HCT116 (cell line): ENCODE results near the gene WASF2. TPM values are rescaled to one million over a fixed set of nuclear protein-coding genes. Genes with fewer than 3 reads are reported as not detected.
"Not testable (repeated sequence)": the region's sequence is repeated elsewhere in the genome, so short reads cannot be mapped to it uniquely, and the experiment has no call there.

Experiments
- ATAC-seq: fragments of 200-7000 bp; cut with Tn5 transposase; 2 replicates; pipeline ENCODE4 v1.9.1; 2020; ENCODE audit warnings: mild to moderate bottlenecking, moderate library complexity
- BruUV-seq: library from RNA; stranded (reverse); fragments of 400-500 nt; replicated peaks from 2 replicates; lab custom pipeline; 2021; lab: Mats Ljungman, UMichigan
- CTCF ChIA-PET: fragments of 300-600 bp; sonication (Branson Sonifier 250); formaldehyde crosslinking; loops from one replicate; lab custom pipeline; 2021; ENCODE audit warnings: antibody characterized with exemption; lab: Charles Lee
- POLR2A ChIA-PET: fragments of 300-600, 350-600 bp; sonication (Branson Sonifier 250); formaldehyde crosslinking; loops from one replicate; lab custom pipeline; 2021; ENCODE audit warnings: antibody characterized with exemption; lab: Charles Lee
- RAD21 ChIA-PET, 2 experiments: fragments of 300-600 bp; sonication (Branson Sonifier 250); formaldehyde crosslinking; loops; one replicate each; lab custom pipeline; 2023; ENCODE audit warnings: low total read pairs in 2 of 2; ENCODE audit not compliant: uncharacterized antibody in 2 of 2, unreplicated experiment in 2 of 2, low non-redundant PET in 1 of 2; lab: Charles Lee
- DNase-seq: peaks from one replicate; pipeline ENCODE4 v3.0.0-alpha.2; 2010; ENCODE audit warnings: low read depth, low spot score
- H2AFZ ChIP-seq: fragments of 200-600 bp; shearing (Covaris generic), sonication (generic); 2 replicates; pipeline ENCODE4 v1.6.1; 2017; ENCODE audit warnings: low read depth, mixed run types, mixed read lengths, antibody characterized with exemption, low read length; ENCODE audit not compliant: poor library complexity, severe bottlenecking
- H3K27ac ChIP-seq: 2 replicates; pipeline ENCODE4 v1.5.1; 2012; ENCODE audit warnings: low read depth, low read length
- H3K27me3 ChIP-seq: fragments of 200-600 bp; sonication (generic); 2 replicates; pipeline ENCODE4 v1.6.1; 2016; ENCODE audit warnings: mixed run types, low read length, mixed read lengths; ENCODE audit not compliant: insufficient read depth
- H3K36me3 ChIP-seq, 2 experiments: fragments of 200-500 bp in 1 of 2; fragments of 200-600 bp in 1 of 2; sonication (Bioruptor generic) in 1 of 2; sonication (generic) in 1 of 2; 2 replicates each; pipeline versions ENCODE4 v1.5.1 to v1.6.1; 2014 to 2016; ENCODE audit warnings: low read length in 2 of 2, inconsistent platforms in 1 of 2, mixed read lengths in 1 of 2, mixed run types in 1 of 2; ENCODE audit not compliant: insufficient read depth in 2 of 2, control insufficient read depth in 1 of 2
- H3K4me1 ChIP-seq, 2 experiments: fragments of 200-600 bp in 1 of 2; sonication (generic) in 1 of 2; 2 replicates each; pipeline versions ENCODE4 v1.5.1 to v1.6.1; 2012 to 2017; ENCODE audit warnings: low read length in 2 of 2, inconsistent platforms in 1 of 2, mild to moderate bottlenecking in 1 of 2, mixed read lengths in 1 of 2, mixed run types in 1 of 2, moderate library complexity in 1 of 2; ENCODE audit not compliant: insufficient read depth in 2 of 2, control insufficient read depth in 1 of 2
- H3K4me2 ChIP-seq: fragments of 200-600 bp; sonication (generic); 2 replicates; pipeline ENCODE4 v1.6.1; 2017; ENCODE audit warnings: mixed run types, low read length, mixed read lengths
- H3K4me3 ChIP-seq, 2 experiments: fragments of 200-600 bp in 1 of 2; sonication (generic) in 1 of 2; replicated peaks in 1 of 2; 2 replicates each; pipeline ENCODE4 v1.5.1; 2011 to 2016; ENCODE audit warnings: low read length in 2 of 2, control low read depth in 1 of 2, low read depth in 1 of 2, mild to moderate bottlenecking in 1 of 2, mixed read lengths in 1 of 2, mixed run types in 1 of 2
- H3K79me2 ChIP-seq: fragments of 200-600 bp; sonication (generic); 2 replicates; pipeline ENCODE4 v1.6.1; 2017; ENCODE audit warnings: mild to moderate bottlenecking, mixed run types, low read length, moderate library complexity, mixed read lengths; ENCODE audit not compliant: insufficient read depth
- H3K9ac ChIP-seq: fragments of 200-600 bp; sonication (generic); 2 replicates; pipeline ENCODE4 v1.6.1; 2016; ENCODE audit warnings: low read length, mixed read lengths
- H3K9me2 ChIP-seq: fragments of 200-600 bp; sonication (generic), shearing (Covaris generic); 2 replicates; pipeline ENCODE4 v1.6.1; 2017; ENCODE audit warnings: mixed run types, mild to moderate bottlenecking, moderate library complexity; ENCODE audit not compliant: insufficient read depth
- H3K9me3 ChIP-seq, 2 experiments: fragments of 200-500 bp in 1 of 2; fragments of 200-600 bp in 1 of 2; sonication (Bioruptor generic) in 1 of 2; sonication (generic) in 1 of 2; 2 replicates each; pipeline ENCODE4 v1.6.1; 2014 to 2017; ENCODE audit warnings: low read length in 2 of 2, mixed read lengths in 2 of 2, inconsistent platforms in 1 of 2, low read depth in 1 of 2, mild to moderate bottlenecking in 1 of 2, mixed run types in 1 of 2, moderate library complexity in 1 of 2; ENCODE audit not compliant: control insufficient read depth in 1 of 2, insufficient read depth in 1 of 2
- H4K20me1 ChIP-seq: fragments of 200-600 bp; sonication (generic), shearing (Covaris generic); 2 replicates; pipeline ENCODE4 v1.6.1; 2017; ENCODE audit warnings: mixed run types, mild to moderate bottlenecking, moderate library complexity; ENCODE audit not compliant: insufficient read depth
- CBX3 ChIP-seq: IDR thresholded peaks from 2 replicates; pipeline ENCODE4 v1.6.1; 2012; ENCODE audit warnings: low read depth
- EGR1 ChIP-seq: IDR thresholded peaks from 2 replicates; pipeline ENCODE4 v1.6.1; 2012; ENCODE audit warnings: low read depth
- POLR2A ChIP-seq: IDR thresholded peaks from 2 replicates; pipeline ENCODE4 v1.7.0; 2011; ENCODE audit warnings: borderline replicate concordance; ENCODE audit not compliant: insufficient read depth, insufficient read length; ENCODE audit errors: extremely low read depth
- YY1 ChIP-seq: IDR thresholded peaks from 2 replicates; pipeline ENCODE4 v1.6.1; 2011; ENCODE audit warnings: low read length, low read depth, moderate library complexity, mild to moderate bottlenecking; ENCODE audit not compliant: insufficient replicate concordance; ENCODE audit errors: extremely low read depth
- intact Hi-C: fragments of 100-400 bp; cut with micrococcal nuclease; formaldehyde crosslinking; loops from 2 replicates; pipeline ENCODE4 v1.10.0; 2022
- total RNA-seq: library from RNA; stranded (reverse); gene quantifications from one replicate; pipeline ENCODE4 v1.2.1, GENCODE V29; 2021; ENCODE audit not compliant: unreplicated experiment

WASF2 gene
- total RNA-seq, 1 experiment from 2014 or later: 111 TPM

DNA sequence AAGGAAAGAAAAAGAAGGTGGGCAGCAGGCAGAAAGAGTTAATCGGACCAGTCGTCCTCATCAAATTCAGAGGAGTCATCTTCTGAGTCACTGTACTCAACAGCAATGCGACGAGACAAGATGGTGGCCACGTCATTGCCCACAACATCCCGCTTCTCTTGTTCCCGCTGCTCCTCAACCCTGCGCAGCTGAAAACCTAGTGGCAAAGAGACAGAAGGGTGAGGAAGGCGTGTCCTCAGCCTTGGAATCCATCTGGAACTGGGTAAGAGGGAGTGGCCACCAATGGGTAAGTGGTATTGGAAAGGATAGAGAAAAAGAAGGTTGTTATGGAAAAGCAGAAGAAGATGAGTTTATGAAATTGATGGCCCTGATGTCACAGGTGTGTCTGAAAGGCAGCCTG, 81.8 kb downstream of the WASF2 start:
- ChIA-PET RAD21 (no interaction called here), POLR2A (no interaction called here), CTCF (no interaction called here)
- peaks cover 25 to 31% of the 10 kb centered on the region in 2 experiments for H3K36me3 ChIP-seq
- no TSS peak for BruUV-seq
- intact Hi-C loops: no loop called here
- 0 out of 4 replicates have a peak, but pooled peaks cover 0 to 1% of the 10 kb centered on the region in 2 experiments for H3K4me1 ChIP-seq
- DNase-seq (no peak), ATAC-seq (no peak)
- H3K9me2 ChIP-seq: no peaks in the 10 kb centered on the region
- no peaks in the 10 kb centered on the region for H3K27me3 ChIP-seq
- no peak overlapping the region for H3K4me2 ChIP-seq
- no peaks in the 10 kb centered on the region for H3K9me3 ChIP-seq
- H4K20me1 ChIP-seq: no peaks in the 10 kb centered on the region
- H3K4me3 ChIP-seq: no peak overlapping the region
- H3K27ac ChIP-seq: no peak overlapping the region
- no peaks in the 10 kb centered on the region for H3K79me2 ChIP-seq
- no peak overlapping the region for H2AFZ ChIP-seq
- H3K9ac ChIP-seq: no peak overlapping the region
- no peak for TF ChIP-seq YY1

GRCh38 chr1:27406791-27407190, 83.2 kb downstream of the WASF2 start:
- CTCF ChIA-PET, POLR2A ChIA-PET: not testable (repeated sequence)

GRCh38 chr1:27406362-27406680, 83.6 kb downstream of the WASF2 start:
- Histone ChIP-seq H4K20me1 (no peaks in the 10 kb centered on the region), H3K9ac (no peak overlapping the region), H3K36me3 (peaks cover 15 to 17% of the 10 kb centered on the region in 2 experiments), H2AFZ (no peak overlapping the region), H3K9me3 (no peaks in the 10 kb centered on the region), H3K4me2 (no peak overlapping the region), H3K4me1 (peaks cover 0 to 10% of the 10 kb centered on the region in 2 experiments; a peak in 1 of 4 replicates), H3K9me2 (no peaks in the 10 kb centered on the region), H3K4me3 (no peak overlapping the region), H3K27me3 (no peaks in the 10 kb centered on the region), H3K27ac (no peak overlapping the region), H3K79me2 (no peaks in the 10 kb centered on the region)
- BruUV-seq: no TSS peak
- TF ChIP-seq POLR2A (no peak), CBX3 (no peak), EGR1 (no peak)
- POLR2A ChIA-PET: no interaction called here
- CTCF ChIA-PET: no interaction called here
- intact Hi-C loops: no loop called here
- ATAC-seq (no peak), DNase-seq (no peak)
- RAD21 ChIA-PET: no interaction called here

More at GRCh38 chr1:27406791-27407190, 83.2 kb downstream of the WASF2 start:
- H3K9me3 ChIP-seq, H2AFZ ChIP-seq, BruUV-seq, H4K20me1 ChIP-seq, H3K9me2 ChIP-seq, H3K27me3 ChIP-seq, RAD21 ChIA-PET, DNase-seq, H3K79me2 ChIP-seq, H3K4me3 ChIP-seq, H3K27ac ChIP-seq, intact Hi-C loops, ATAC-seq, H3K4me2 ChIP-seq, H3K9ac ChIP-seq: not testable (repeated sequence)
- peaks cover 16 to 17% of the 10 kb centered on the region in 2 experiments for H3K36me3 ChIP-seq
- H3K4me1 ChIP-seq: peaks cover 0 to 10% of the 10 kb centered on the region in 2 experiments; a peak in 1 of 4 replicates

GRCh38 chr1:27405598-27406361, 84.2 kb downstream of the WASF2 start:
- H4K20me1 ChIP-seq, intact Hi-C loops, POLR2A ChIA-PET, H3K4me3 ChIP-seq, H3K4me2 ChIP-seq, H2AFZ ChIP-seq, CTCF ChIA-PET, H3K9me3 ChIP-seq, H3K27ac ChIP-seq, H3K9ac ChIP-seq, H3K79me2 ChIP-seq, H3K27me3 ChIP-seq, DNase-seq, H3K9me2 ChIP-seq, BruUV-seq: not testable (repeated sequence)
- RAD21 ChIA-PET: interaction anchor here in 1 of 2 experiments (0.6 kb wide), 1 partner anchor 62 kb away, joined by 5 read pairs; no protein-coding TSS in a partner anchor
- H3K4me1 ChIP-seq: peaks cover 0 to 10% of the 10 kb centered on the region in 2 experiments; a peak in 1 of 4 replicates
- H3K36me3 ChIP-seq: peaks cover 13% of the 10 kb centered on the region in 2 experiments
- 0 out of 2 replicates have a peak, but pooled peaks have one; percentile 10 for ATAC-seq
